Lower leg skin (tissue), 4 donors: ENCODE results near the gene ANXA8. TPM values are rescaled to one million over a fixed set of nuclear protein-coding genes. Genes with fewer than 3 reads are reported as not detected.

Experiments
- DNase-seq, 2 donors: peaks; one replicate each; pipeline ENCODE4 v3.0.0-alpha.2; 2019; ENCODE audit warnings: low spot score in 2 of 2
- H3K4me3 ChIP-seq: fragments of 200-600 bp; sonication (generic); 2 replicates; pipeline ENCODE4 v1.5.1; 2017; ENCODE audit warnings: mild to moderate bottlenecking, low read depth; ENCODE audit not compliant: poor library complexity, severe bottlenecking
- POLR2A ChIP-seq, 2 donors: fragments of 450-650 bp; IDR thresholded peaks; one replicate each; pipeline ENCODE4 v1.6.1; 2016 to 2017; ENCODE audit warnings: antibody characterized with exemption in 2 of 2, mild to moderate bottlenecking in 1 of 2, moderate library complexity in 1 of 2
- WGBS, 2 donors: methylation state at CpG; one replicate each; pipeline ENCODE4 v1.1.5; 2018; 5-methylcytosine and 5-hydroxymethylcytosine counted together
- intact Hi-C: fragments of 100-400 bp; cut with DNase I; formaldehyde crosslinking; loops from one replicate; pipeline ENCODE4 v1.15.0; 2023; ENCODE audit warnings: low total_unique reads
- total RNA-seq, 4 donors: library from RNA; depleted of rRNA; stranded (reverse); fragments of >200 nt; gene quantifications; one replicate each; pipeline ENCODE4 v1.1.0, GENCODE V29; 2016
- TF ChIP-seq, protein P1 (sequence below), 3 donors: fragments of 450-650 bp; IDR thresholded peaks; one replicate each; pipeline ENCODE4 v1.5.1; 2016; ENCODE audit warnings: antibody characterized with exemption in 3 of 3, mild to moderate bottlenecking in 3 of 3, moderate library complexity in 2 of 3

The ANXA8 gene
- total RNA-seq, 4 donors from 2014 or later = 94.1 to 198 (median 139) TPM

- intact Hi-C loops = no loop called here
- H3K4me3 ChIP-seq = no peak overlapping the region
- 40 to 56% methylated on average over 6 of the region's 6 CpGs for WGBS, 2 donors
- peak; percentile 14 to 49 for DNase-seq
- TF ChIP-seq, protein P1, sequence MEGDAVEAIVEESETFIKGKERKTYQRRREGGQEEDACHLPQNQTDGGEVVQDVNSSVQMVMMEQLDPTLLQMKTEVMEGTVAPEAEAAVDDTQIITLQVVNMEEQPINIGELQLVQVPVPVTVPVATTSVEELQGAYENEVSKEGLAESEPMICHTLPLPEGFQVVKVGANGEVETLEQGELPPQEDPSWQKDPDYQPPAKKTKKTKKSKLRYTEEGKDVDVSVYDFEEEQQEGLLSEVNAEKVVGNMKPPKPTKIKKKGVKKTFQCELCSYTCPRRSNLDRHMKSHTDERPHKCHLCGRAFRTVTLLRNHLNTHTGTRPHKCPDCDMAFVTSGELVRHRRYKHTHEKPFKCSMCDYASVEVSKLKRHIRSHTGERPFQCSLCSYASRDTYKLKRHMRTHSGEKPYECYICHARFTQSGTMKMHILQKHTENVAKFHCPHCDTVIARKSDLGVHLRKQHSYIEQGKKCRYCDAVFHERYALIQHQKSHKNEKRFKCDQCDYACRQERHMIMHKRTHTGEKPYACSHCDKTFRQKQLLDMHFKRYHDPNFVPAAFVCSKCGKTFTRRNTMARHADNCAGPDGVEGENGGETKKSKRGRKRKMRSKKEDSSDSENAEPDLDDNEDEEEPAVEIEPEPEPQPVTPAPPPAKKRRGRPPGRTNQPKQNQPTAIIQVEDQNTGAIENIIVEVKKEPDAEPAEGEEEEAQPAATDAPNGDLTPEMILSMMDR (IDR thresholded peaks at IDR 0.05) = no peak
- no peak for TF ChIP-seq POLR2A (IDR thresholded peaks at IDR 0.05)
These were observed 44.9 kb downstream of the ANXA8 start for GRCh38 chr10:47438857-47439474.

DNA sequence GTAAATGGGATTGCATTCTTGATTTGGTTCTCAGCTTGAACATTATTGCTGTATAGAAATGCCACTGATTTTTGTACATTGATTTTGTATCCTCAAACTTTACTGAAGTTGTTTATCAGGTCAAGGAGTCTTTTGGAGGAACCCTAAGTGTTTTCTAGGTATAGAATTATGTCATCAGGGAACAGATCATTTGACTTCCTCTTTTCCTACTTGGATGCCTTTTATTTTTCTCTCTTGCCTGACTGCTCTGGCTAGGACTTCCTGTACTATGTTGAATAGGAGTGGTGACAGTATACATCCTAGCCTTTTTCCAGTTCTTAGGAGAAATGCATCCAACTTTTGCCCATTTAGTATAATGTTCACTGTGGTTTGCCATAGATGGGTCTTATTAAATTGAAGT lies 48.8 kb downstream of the ANXA8 start:
- TF ChIP-seq, protein P1 (IDR thresholded peaks at IDR 0.05) = no peak
- intact Hi-C loops = no loop called here
- DNase-seq = no peak

DNA sequence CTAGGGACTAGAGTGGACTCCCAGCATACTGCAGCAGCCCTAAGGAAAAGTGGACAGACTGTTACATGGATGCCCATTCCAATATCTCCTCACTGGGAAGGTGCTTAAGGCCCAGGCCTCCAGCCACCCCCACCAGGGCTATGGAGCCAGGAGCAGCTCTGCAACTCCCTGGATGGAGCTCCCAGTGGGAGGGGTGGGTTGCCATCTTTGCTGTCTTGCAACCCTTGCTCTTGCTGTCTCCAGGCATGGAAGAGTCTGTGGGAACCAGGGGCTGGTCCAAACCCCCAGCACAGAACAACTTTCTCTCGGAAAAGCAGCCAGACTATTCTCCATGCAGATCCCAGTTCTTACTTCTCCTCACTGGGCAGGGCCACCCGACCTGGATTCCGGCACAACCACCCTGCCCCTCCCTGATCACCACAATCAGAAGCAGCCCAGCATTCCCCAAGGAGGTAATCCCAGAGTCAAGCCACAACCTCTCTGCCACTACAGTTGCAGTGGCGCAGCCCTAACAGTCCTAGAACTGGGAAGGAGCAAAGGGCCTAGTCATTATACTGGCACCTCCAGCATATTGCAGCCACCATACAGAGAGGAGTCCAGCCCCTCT lies 58.0 kb downstream of the ANXA8 start:
- DNase-seq = peak in 1 of 2 donors; percentile 53

More for the DNA sequence above, 48.8 kb downstream of the ANXA8 start:
- no peak overlapping the region for H3K4me3 ChIP-seq

GRCh38 chr10:47424231-47424630 lies 59.7 kb downstream of the ANXA8 start:
- intact Hi-C loops = no loop called here
- DNase-seq = no peak
- no peak for TF ChIP-seq POLR2A (IDR thresholded peaks at IDR 0.05)
- TF ChIP-seq, protein P1 (IDR thresholded peaks at IDR 0.05) = no peak
- WGBS, 2 donors = 66 to 70% methylated on average over 8 of the region's 8 CpGs
- no peak overlapping the region for H3K4me3 ChIP-seq

More for the DNA sequence above, 58.0 kb downstream of the ANXA8 start:
- H3K4me3 ChIP-seq = no peak overlapping the region
- TF ChIP-seq POLR2A (IDR thresholded peaks at IDR 0.05) = no peak
- TF ChIP-seq, protein P1 (IDR thresholded peaks at IDR 0.05) = no peak
- WGBS, 2 donors = 89 to 91% methylated on average over 4 of the region's 4 CpGs
- intact Hi-C loops = no loop called here

DNA sequence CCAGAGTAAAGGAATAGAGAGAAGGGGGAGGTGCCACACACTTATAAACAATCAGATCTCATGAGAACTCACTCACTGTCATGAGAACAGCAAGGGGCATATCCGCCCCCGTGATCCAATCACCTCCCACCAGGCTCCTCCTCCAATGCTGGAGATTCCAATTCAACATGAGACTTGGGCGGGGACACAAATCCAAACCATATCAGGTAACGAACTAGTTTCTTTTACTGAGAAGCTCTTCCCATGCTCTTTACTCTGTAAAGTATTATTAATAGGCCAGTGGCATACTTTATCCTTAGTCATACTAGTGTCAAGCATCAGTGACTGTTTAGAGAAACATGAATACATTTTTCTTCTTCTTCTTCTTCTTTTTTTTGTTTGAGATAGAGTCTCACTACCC lies 60.4 kb downstream of the ANXA8 start:
- TF ChIP-seq, protein P1 (IDR thresholded peaks at IDR 0.05) = no peak
- TF ChIP-seq POLR2A (IDR thresholded peaks at IDR 0.05) = no peak
- DNase-seq = no peak
- 73 to 80% methylated on average over 4 of the region's 4 CpGs for WGBS, 2 donors

More for the DNA sequence above, 60.4 kb downstream of the ANXA8 start:
- H3K4me3 ChIP-seq = no peak overlapping the region
- intact Hi-C loops = no loop called here
